ENCODE measurements around the gene MEMO1.

GRCh38 chr2:31989946-31990345 is 20.9 kb downstream of the MEMO1 start:
- TF ChIP-seq CTCF (conservative IDR thresholded peaks at IDR 0.05; ENCODE audit: low read depth, low read length) (no peak), EZH2 (IDR thresholded peaks at IDR 0.05; ENCODE audit: low read length, unreplicated experiment) (no peak)

Measured in PC-3 (cell line).